Neural cell (in vitro differentiated cells): ENCODE results near the gene ECE1. TPM values are rescaled to one million over a fixed set of nuclear protein-coding genes. Genes with fewer than 3 reads are reported as not detected.
"Not testable (repeated sequence)": the region's sequence is repeated elsewhere in the genome, so short reads cannot be mapped to it uniquely, and the experiment has no call there.

Experiments
- H2AFZ ChIP-seq: fragments of 200-600, 300-800 bp; sonication (generic), shearing (Covaris generic); 2 replicates; pipeline ENCODE4 v1.6.0; 2014; ENCODE audit warnings: low read depth, mild to moderate bottlenecking, antibody characterized with exemption, low read length, moderate library complexity
- H3F3A ChIP-seq: fragments of 200-600 bp; shearing (Covaris generic); 2 replicates; pipeline ENCODE4 v1.6.1; 2016; ENCODE audit warnings: mild to moderate bottlenecking, moderate library complexity, mixed read lengths, antibody characterized with exemption, low read length; ENCODE audit not compliant: insufficient read depth, poor library complexity, severe bottlenecking
- H3K27ac ChIP-seq: fragments of 200-600, 300-800 bp; sonication (generic), shearing (Covaris generic); 2 replicates; pipeline ENCODE4 v1.5.1; 2014; ENCODE audit warnings: mild to moderate bottlenecking, low read length, moderate library complexity
- H3K27me3 ChIP-seq: fragments of 300-800, 200-600 bp; sonication (generic), shearing (Covaris generic); 2 replicates; pipeline ENCODE4 v1.6.0; 2014; ENCODE audit warnings: mild to moderate bottlenecking, low read depth, low read length, moderate library complexity; ENCODE audit not compliant: insufficient read depth
- H3K36me3 ChIP-seq: fragments of 300-800, 200-600 bp; sonication (generic), shearing (Covaris generic); 2 replicates; pipeline ENCODE4 v1.5.1; 2014; ENCODE audit warnings: mild to moderate bottlenecking, antibody characterized with exemption, low read length, moderate library complexity; ENCODE audit not compliant: insufficient read depth
- H3K4me2 ChIP-seq: fragments of 300-800, 200-600 bp; sonication (generic), shearing (Covaris generic); 2 replicates; pipeline ENCODE4 v1.6.0; 2014; ENCODE audit warnings: mild to moderate bottlenecking, low read length
- H3K4me3 ChIP-seq: fragments of 300-800, 200-600 bp; sonication (generic), shearing (Covaris generic); 2 replicates; pipeline ENCODE4 v1.5.1; 2014; ENCODE audit warnings: mild to moderate bottlenecking, low read length, moderate library complexity
- H3K79me2 ChIP-seq: fragments of 200-600 bp; shearing (Covaris generic); replicated peaks from 2 replicates; pipeline ENCODE4 v1.6.0; 2014; ENCODE audit warnings: mild to moderate bottlenecking, low read length, moderate library complexity; ENCODE audit not compliant: insufficient read depth
- H3K9ac ChIP-seq: fragments of 300-800, 200-600 bp; sonication (generic), shearing (Covaris generic); 2 replicates; pipeline ENCODE4 v1.6.1; 2016; ENCODE audit warnings: mild to moderate bottlenecking, low read length, mixed read lengths
- H3K9me2 ChIP-seq: fragments of 200-600 bp; shearing (Covaris generic); 2 replicates; pipeline ENCODE4 v1.6.1; 2016; ENCODE audit warnings: mild to moderate bottlenecking, low read length, mixed read lengths; ENCODE audit not compliant: insufficient read depth
- H3K9me3 ChIP-seq: fragments of 200-600, 300-800 bp; sonication (generic), shearing (Covaris generic); 2 replicates; pipeline ENCODE4 v1.6.1; 2016; ENCODE audit warnings: mild to moderate bottlenecking, mixed run types, low read length, moderate library complexity, mixed read lengths
- H4K20me1 ChIP-seq: fragments of 200-600 bp; shearing (Covaris generic); 2 replicates; pipeline ENCODE4 v1.6.1; 2016; ENCODE audit warnings: mild to moderate bottlenecking, mixed run types; ENCODE audit not compliant: insufficient read depth
- EP300 ChIP-seq: fragments of 450-650 bp; conservative IDR thresholded peaks from 2 replicates; pipeline ENCODE4 v1.6.1; 2014; ENCODE audit warnings: antibody characterized with exemption, mild to moderate bottlenecking, moderate library complexity; ENCODE audit not compliant: poor library complexity, severe bottlenecking
- EZH2 ChIP-seq: fragments of 200-600, 300-800 bp; shearing (Covaris generic), sonication (generic); IDR thresholded peaks from 2 replicates; pipeline ENCODE4 v1.6.1; 2014; ENCODE audit warnings: antibody characterized with exemption, low read length, borderline replicate concordance, mild to moderate bottlenecking; ENCODE audit not compliant: insufficient read depth, poor library complexity, severe bottlenecking
- MXI1 ChIP-seq: fragments of 450-650 bp; conservative IDR thresholded peaks from 2 replicates; pipeline ENCODE4 v1.6.1; 2014; ENCODE audit warnings: antibody characterized with exemption, mild to moderate bottlenecking; ENCODE audit not compliant: poor library complexity, severe bottlenecking
- POLR2AphosphoS5 ChIP-seq: IDR thresholded peaks from 2 replicates; pipeline ENCODE4 v1.6.1; 2012
- RAD21 ChIP-seq: fragments of 450-650 bp; conservative IDR thresholded peaks from 2 replicates; pipeline ENCODE4 v1.6.1; 2014; ENCODE audit warnings: antibody characterized with exemption, mild to moderate bottlenecking, moderate library complexity
- SMC3 ChIP-seq: fragments of 450-650 bp; conservative IDR thresholded peaks from 2 replicates; pipeline ENCODE4 v1.6.1; 2014; ENCODE audit warnings: antibody characterized with exemption, mild to moderate bottlenecking, moderate library complexity; ENCODE audit not compliant: poor library complexity
- TAF1 ChIP-seq: IDR thresholded peaks from 2 replicates; pipeline ENCODE4 v1.6.1; 2012; ENCODE audit warnings: low read depth
- polyA plus RNA-seq: library from polyadenylated mRNA; depleted of rRNA; stranded (reverse); fragments of >200 nt; gene quantifications from 2 replicates; pipeline ENCODE4 v1.2.3, GENCODE V29; 2014
- TF ChIP-seq, protein P1 (sequence below): fragments of 450-650 bp; IDR thresholded peaks from 2 replicates; pipeline ENCODE4 v1.5.1; 2014; ENCODE audit warnings: antibody characterized with exemption, mild to moderate bottlenecking, moderate library complexity; ENCODE audit not compliant: poor library complexity, severe bottlenecking
- TF ChIP-seq, protein P2 (sequence below): IDR thresholded peaks from 2 replicates; pipeline ENCODE4 v1.6.1; 2012; ENCODE audit warnings: borderline replicate concordance

ECE1 gene
- polyA plus RNA-seq, 1 donor from 2014 or later, result 7.8 TPM

GRCh38 chr1:21212126-21212525 is 78.1 kb downstream of the ECE1 start (continued):
- no peak for TF ChIP-seq MXI1
- no peak for TF ChIP-seq POLR2AphosphoS5
- no peak for TF ChIP-seq TAF1
- TF ChIP-seq SMC3, result no peak

- H3K4me3 ChIP-seq, H4K20me1 ChIP-seq, H3K9me2 ChIP-seq, H3K27ac ChIP-seq, H3K36me3 ChIP-seq, H3F3A ChIP-seq, H3K9ac ChIP-seq, H3K9me3 ChIP-seq, H3K27me3 ChIP-seq, H3K79me2 ChIP-seq, H2AFZ ChIP-seq, H3K4me2 ChIP-seq: not testable (repeated sequence)
These were observed 82.0 kb downstream of the ECE1 start for GRCh38 chr1:21208137-21208700.

- H3K9me3 ChIP-seq, result no peaks in the 10 kb centered on the region
- H3K4me3 ChIP-seq, result no peak overlapping the region
- H2AFZ ChIP-seq, result no peak overlapping the region
- H4K20me1 ChIP-seq, result no peaks in the 10 kb centered on the region
- no peaks in the 10 kb centered on the region for H3K27me3 ChIP-seq
- H3K36me3 ChIP-seq, result no peaks in the 10 kb centered on the region
- no peak overlapping the region for H3K27ac ChIP-seq
- H3K79me2 ChIP-seq, result no peaks in the 10 kb centered on the region
- H3F3A ChIP-seq, result no peaks in the 10 kb centered on the region
- TF ChIP-seq, protein P1, sequence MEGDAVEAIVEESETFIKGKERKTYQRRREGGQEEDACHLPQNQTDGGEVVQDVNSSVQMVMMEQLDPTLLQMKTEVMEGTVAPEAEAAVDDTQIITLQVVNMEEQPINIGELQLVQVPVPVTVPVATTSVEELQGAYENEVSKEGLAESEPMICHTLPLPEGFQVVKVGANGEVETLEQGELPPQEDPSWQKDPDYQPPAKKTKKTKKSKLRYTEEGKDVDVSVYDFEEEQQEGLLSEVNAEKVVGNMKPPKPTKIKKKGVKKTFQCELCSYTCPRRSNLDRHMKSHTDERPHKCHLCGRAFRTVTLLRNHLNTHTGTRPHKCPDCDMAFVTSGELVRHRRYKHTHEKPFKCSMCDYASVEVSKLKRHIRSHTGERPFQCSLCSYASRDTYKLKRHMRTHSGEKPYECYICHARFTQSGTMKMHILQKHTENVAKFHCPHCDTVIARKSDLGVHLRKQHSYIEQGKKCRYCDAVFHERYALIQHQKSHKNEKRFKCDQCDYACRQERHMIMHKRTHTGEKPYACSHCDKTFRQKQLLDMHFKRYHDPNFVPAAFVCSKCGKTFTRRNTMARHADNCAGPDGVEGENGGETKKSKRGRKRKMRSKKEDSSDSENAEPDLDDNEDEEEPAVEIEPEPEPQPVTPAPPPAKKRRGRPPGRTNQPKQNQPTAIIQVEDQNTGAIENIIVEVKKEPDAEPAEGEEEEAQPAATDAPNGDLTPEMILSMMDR, result no peak
- TF ChIP-seq EP300, result no peak
- TF ChIP-seq RAD21, result no peak
- TF ChIP-seq, protein P2, sequence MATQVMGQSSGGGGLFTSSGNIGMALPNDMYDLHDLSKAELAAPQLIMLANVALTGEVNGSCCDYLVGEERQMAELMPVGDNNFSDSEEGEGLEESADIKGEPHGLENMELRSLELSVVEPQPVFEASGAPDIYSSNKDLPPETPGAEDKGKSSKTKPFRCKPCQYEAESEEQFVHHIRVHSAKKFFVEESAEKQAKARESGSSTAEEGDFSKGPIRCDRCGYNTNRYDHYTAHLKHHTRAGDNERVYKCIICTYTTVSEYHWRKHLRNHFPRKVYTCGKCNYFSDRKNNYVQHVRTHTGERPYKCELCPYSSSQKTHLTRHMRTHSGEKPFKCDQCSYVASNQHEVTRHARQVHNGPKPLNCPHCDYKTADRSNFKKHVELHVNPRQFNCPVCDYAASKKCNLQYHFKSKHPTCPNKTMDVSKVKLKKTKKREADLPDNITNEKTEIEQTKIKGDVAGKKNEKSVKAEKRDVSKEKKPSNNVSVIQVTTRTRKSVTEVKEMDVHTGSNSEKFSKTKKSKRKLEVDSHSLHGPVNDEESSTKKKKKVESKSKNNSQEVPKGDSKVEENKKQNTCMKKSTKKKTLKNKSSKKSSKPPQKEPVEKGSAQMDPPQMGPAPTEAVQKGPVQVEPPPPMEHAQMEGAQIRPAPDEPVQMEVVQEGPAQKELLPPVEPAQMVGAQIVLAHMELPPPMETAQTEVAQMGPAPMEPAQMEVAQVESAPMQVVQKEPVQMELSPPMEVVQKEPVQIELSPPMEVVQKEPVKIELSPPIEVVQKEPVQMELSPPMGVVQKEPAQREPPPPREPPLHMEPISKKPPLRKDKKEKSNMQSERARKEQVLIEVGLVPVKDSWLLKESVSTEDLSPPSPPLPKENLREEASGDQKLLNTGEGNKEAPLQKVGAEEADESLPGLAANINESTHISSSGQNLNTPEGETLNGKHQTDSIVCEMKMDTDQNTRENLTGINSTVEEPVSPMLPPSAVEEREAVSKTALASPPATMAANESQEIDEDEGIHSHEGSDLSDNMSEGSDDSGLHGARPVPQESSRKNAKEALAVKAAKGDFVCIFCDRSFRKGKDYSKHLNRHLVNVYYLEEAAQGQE, result no peak
- TF ChIP-seq SMC3, result no peak
- TF ChIP-seq TAF1, result no peak
- no peak for TF ChIP-seq EZH2
- no peak overlapping the region for H3K4me2 ChIP-seq
- H3K9ac ChIP-seq, result no peak overlapping the region
- no peaks in the 10 kb centered on the region for H3K9me2 ChIP-seq
These were observed 84.1 kb downstream of the ECE1 start for GRCh38 chr1:21206117-21206516.
